DMS114 treated with DMSO at 0.1 percent for 48 hours (cell line): ENCODE measurements around the gene CCDC6.
"Not testable (repeated sequence)": the region's sequence is repeated elsewhere in the genome, so short reads cannot be mapped to it uniquely, and the experiment has no call there.

ENCODE experiments used
- DNase-seq: peaks from one replicate; lab custom pipeline; 2025; ENCODE audit not compliant: unreplicated experiment; lab: John Stamatoyannopoulos, UW

The CCDC6 gene

GRCh38 chr10:59771162-59771807, 135.1 kb downstream of the CCDC6 start:
- no peak for DNase-seq

DNA sequence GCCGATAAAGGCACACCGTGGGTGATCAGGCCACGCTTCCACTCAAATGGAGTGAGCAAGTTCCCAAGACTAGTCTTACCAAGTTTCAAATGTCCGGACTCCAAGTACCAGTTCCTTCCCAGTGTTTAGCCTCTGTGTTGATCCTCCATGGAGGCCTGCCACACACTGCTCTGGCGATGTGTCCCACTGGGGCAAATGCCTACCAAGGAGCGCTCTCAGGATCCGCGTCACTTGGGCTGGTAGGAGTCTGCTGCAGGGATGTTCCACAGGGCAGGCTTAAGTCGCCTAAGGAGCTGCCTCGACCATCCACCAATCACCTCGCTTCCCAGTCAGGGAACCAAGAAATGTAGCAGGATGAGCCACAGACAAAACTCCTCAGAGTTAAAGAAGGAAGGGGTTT, 135.7 kb downstream of the CCDC6 start:
- DNase-seq, result no peak

DNA sequence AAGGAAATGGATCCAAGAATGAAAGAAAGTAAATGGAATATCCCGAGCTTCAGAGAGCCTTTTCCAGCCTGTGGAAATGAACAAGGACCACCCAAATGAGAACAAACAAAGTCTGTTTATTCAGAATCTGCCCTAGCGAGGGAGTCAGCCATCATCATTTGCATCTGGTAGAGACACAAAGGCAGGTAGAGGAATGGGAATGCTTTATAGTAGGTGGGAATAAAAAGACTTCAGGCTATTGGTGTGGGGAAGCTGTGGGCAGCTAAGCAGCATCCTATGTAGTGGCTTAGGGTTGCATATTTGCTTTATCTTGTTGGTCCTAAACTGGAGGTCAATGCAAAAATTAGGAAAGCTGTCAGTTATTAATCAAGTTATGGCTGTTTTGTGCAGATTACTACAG, 143.9 kb downstream of the CCDC6 start:
- no peak for DNase-seq

GRCh38 chr10:59757966-59758365, 148.4 kb downstream of the CCDC6 start:
- DNase-seq, result no peak

GRCh38 chr10:59754951-59755350, 151.4 kb downstream of the CCDC6 start:
- DNase-seq, result no peak

DNA sequence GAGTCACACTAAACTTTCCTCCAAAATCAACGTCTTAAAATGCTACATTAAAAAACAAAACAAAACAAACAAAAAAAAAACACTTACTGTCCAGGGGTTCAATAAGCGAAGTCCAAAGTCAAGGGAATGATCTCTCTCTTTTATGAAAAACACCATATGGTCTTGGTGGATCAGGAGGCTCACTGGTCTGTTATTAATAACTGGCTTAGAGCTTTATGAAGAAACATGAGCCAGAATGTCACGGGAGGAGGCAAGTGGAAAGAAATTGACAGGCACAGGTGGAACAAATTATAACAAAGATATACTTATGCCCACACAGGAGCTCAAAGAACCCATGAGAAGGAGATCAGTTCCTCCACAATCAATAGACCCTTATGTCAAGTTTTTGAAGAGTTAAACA, 153.1 kb downstream of the CCDC6 start, which contains the start of gene MRLN:
Gene MRLN (minus strand): TSS at position 189 of the 400 bp plus-strand sequence.
- DNase-seq, result no peak

DNA sequence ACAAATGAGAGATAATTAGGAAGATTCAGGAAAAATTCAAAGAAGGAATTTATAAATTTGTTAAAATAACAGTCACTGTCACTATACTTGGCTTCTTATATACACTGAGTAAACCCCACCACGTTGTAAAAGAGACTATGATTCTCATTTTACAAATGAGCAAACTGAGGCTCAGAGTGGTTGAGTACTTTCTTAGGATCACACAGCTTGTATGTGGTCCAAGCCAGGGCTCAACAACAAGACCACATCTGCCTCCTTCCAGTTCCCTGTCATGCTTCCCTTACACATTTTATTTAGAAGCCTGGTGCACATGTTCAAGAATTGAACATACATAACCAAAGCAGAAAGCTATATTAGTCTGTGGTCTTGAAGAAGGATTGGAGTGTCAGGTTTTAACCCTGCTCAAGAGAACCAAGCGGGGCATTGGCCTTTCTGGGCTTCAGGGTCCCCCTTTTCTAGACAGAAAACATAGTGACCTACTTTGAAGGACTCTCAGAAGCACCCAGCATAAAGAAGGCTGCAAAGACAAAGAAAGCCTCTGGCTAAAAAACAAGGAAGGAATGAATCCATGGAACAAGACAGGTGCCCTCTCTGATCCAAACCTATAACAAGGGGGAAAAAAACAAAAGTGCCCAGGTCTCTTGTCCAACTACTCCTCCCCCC, 153.9 kb downstream of the CCDC6 start:
- DNase-seq, result no peak

DNA sequence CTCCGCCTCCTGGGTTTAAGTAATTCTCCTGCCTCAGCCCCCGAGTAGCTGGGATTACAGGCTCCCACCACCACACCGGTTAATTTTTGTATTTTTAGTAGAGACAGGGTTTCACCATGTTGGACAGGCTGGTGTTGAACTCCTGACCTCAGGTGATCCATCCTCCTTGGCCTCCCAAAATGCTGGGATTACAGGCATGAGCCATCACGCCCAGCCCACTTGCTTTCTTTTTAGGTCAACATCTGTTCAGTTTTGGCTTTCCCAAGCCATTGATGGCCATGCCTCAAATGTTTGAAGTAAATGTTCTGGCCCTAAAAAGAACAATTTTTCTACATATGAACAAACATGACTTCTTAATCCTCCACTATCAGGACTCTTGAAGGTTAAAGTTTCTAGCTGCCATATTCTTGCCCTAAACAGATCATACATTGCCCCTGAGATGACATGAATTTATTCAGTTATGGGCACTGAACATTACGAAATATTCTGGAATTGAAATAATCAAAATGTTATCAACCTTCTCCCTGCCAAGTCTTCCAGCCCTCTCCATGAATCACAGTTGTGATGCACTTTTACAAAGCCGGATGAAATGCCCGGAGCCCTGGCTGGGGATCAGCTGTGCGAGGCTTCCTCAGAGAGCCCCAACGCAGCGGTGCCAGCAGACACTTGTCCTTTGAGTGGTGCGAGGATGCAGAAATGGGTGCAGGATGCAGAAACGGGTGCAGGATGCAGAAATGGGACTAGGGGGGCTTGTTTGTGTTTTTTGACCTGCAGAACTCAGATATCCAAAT, 156.0 kb downstream of the CCDC6 start:
- no peak for DNase-seq

DNA sequence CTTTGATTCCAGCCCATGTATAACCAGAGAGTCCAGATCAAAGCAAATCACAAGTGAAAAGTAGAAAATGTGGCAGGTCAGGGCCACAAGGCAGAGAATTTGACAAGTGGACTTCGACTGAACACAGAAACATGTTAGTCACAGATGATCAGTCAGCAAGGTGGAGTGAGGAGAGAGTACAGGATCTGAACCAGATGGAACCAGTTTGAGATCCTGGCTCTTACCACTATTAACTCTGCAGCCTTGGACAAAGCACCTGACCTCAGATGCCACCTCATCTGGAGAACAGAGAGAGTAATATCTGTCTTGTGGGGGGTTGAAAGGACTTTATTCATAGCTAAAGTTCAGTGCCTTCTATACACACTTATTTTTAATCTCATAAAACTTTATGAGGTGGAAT, 157.5 kb downstream of the CCDC6 start:
- no peak for DNase-seq

- no peak for DNase-seq
Measured at GRCh38 chr10:59745163-59745650, 161.1 kb downstream of the CCDC6 start.

DNA sequence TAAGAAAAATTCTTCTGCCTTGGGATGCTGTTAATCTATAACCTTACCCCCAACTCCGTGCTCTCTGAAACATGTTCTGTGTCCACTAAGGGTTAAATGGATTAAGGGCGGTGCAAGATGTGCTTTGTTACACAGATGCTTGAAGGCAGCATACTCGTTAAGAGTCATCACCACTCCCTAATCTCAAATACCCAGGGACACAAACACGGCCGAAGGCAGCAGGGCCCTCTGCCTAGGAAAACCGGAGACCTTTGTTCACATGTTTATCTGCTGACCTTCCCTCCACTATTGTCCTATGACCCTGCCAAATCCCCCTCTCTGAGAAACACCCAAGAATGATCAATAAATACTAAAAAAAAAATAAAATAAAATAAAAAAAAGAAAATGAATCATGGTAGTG, 161.6 kb downstream of the CCDC6 start:
- not testable (repeated sequence) for DNase-seq

- not testable (repeated sequence) for DNase-seq
Measured at GRCh38 chr10:59744156-59744555, 162.2 kb downstream of the CCDC6 start.

DNA sequence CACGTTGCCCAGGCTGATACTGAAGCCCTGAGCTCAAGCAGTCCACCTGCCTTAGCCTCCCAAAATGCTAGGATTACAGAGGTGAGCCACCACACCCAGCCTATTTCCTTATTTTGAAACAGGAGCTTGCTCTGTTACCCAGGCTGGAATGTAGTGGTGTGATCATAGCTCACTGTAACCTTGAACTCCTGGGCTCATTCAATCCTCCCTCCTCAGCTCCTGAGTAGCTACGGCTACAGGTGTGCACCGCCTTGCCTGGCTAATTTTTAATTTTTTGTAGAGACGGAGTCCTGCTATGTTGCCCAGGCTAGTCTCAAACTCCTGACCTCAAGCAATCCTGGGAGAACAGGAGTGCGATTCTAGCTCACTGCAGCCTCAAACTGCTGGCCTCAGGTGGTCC, 164.8 kb downstream of the CCDC6 start:
- DNase-seq, result no peak

- DNase-seq, result no peak
Measured at GRCh38 chr10:59741048-59741447, 165.3 kb downstream of the CCDC6 start.
